Measurements from ENCODE around the gene ERGIC2.
"Not testable (repeated sequence)": the region's sequence is repeated elsewhere in the genome, so short reads cannot be mapped to it uniquely, and the experiment has no call there.

Gene ERGIC2

GRCh38 chr12:29398495-29398894 lies 17.5 kb upstream of the ERGIC2 start:
- no peak for TF ChIP-seq CTCF (IDR thresholded peaks at IDR 0.05; ENCODE audit: low read depth, low read length, missing control alignments)
- no peak for DNase-seq (ENCODE audit: low read depth)
- H3K4me3 ChIP-seq (ENCODE audit: low read depth, low read length), result no peak overlapping the region

GRCh38 chr12:29396774-29397173 lies 15.8 kb upstream of the ERGIC2 start:
- no peak for DNase-seq (ENCODE audit: low read depth)
- no peak overlapping the region for H3K4me3 ChIP-seq (ENCODE audit: low read depth, low read length)
- no peak for TF ChIP-seq CTCF (IDR thresholded peaks at IDR 0.05; ENCODE audit: low read depth, low read length, missing control alignments)

GRCh38 chr12:29395356-29395755 lies 14.4 kb upstream of the ERGIC2 start:
- no peak overlapping the region for H3K4me3 ChIP-seq (ENCODE audit: low read depth, low read length)
- no peak for DNase-seq (ENCODE audit: low read depth)
- TF ChIP-seq CTCF (IDR thresholded peaks at IDR 0.05; ENCODE audit: low read depth, low read length, missing control alignments), result no peak

GRCh38 chr12:29390419-29390818 lies 9.4 kb upstream of the ERGIC2 start:
- DNase-seq (ENCODE audit: low read depth); H3K4me3 ChIP-seq (ENCODE audit: low read depth, low read length): not testable (repeated sequence)

GRCh38 chr12:29389295-29389919 lies 8.4 kb upstream of the ERGIC2 start:
- H3K4me3 ChIP-seq (ENCODE audit: low read depth, low read length), result no peak overlapping the region
- DNase-seq (ENCODE audit: low read depth), result no peak
- TF ChIP-seq CTCF (IDR thresholded peaks at IDR 0.05; ENCODE audit: low read depth, low read length, missing control alignments), result no peak

- DNase-seq (ENCODE audit: low read depth); H3K4me3 ChIP-seq (ENCODE audit: low read depth, low read length): not testable (repeated sequence)
Measured at GRCh38 chr12:29386084-29386680, 5.2 kb upstream of the ERGIC2 start.

- H3K4me3 ChIP-seq (ENCODE audit: low read depth, low read length); DNase-seq (ENCODE audit: low read depth): not testable (repeated sequence)
Measured at GRCh38 chr12:29385194-29385593, 4.2 kb upstream of the ERGIC2 start.

GRCh38 chr12:29382251-29382650 lies 1.3 kb upstream of the ERGIC2 start:
- DNase-seq (ENCODE audit: low read depth), result no peak
- H3K4me3 ChIP-seq (ENCODE audit: low read depth, low read length), result no peak overlapping the region
- no peak for TF ChIP-seq CTCF (IDR thresholded peaks at IDR 0.05; ENCODE audit: low read depth, low read length, missing control alignments)
